Forelimb muscle (tissue), 1 donor: Measurements from ENCODE around the gene PIGZ. TPM values are rescaled to one million over a fixed set of nuclear protein-coding genes. Genes with fewer than 3 reads are reported as not detected.

Experiments used
- DNase-seq: peaks from one replicate; pipeline ENCODE4 v3.0.0-alpha.2; 2013; ENCODE audit warnings: low read depth
- polyA plus RNA-seq: library from polyadenylated mRNA; unstranded; fragments of 120-200 nt; gene quantifications from one replicate; pipeline ENCODE4 v1.2.1, GENCODE V29; 2013; ENCODE audit not compliant: insufficient read length

Gene PIGZ, protein sequence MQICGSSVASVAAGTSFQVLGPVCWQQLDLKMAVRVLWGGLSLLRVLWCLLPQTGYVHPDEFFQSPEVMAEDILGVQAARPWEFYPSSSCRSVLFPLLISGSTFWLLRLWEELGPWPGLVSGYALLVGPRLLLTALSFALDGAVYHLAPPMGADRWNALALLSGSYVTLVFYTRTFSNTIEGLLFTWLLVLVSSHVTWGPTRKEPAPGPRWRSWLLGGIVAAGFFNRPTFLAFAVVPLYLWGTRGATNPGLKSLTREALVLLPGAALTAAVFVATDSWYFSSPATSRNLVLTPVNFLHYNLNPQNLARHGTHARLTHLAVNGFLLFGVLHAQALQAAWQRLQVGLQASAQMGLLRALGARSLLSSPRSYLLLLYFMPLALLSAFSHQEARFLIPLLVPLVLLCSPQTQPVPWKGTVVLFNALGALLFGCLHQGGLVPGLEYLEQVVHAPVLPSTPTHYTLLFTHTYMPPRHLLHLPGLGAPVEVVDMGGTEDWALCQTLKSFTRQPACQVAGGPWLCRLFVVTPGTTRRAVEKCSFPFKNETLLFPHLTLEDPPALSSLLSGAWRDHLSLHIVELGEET
- 1.7 TPM for polyA plus RNA-seq

DNA sequence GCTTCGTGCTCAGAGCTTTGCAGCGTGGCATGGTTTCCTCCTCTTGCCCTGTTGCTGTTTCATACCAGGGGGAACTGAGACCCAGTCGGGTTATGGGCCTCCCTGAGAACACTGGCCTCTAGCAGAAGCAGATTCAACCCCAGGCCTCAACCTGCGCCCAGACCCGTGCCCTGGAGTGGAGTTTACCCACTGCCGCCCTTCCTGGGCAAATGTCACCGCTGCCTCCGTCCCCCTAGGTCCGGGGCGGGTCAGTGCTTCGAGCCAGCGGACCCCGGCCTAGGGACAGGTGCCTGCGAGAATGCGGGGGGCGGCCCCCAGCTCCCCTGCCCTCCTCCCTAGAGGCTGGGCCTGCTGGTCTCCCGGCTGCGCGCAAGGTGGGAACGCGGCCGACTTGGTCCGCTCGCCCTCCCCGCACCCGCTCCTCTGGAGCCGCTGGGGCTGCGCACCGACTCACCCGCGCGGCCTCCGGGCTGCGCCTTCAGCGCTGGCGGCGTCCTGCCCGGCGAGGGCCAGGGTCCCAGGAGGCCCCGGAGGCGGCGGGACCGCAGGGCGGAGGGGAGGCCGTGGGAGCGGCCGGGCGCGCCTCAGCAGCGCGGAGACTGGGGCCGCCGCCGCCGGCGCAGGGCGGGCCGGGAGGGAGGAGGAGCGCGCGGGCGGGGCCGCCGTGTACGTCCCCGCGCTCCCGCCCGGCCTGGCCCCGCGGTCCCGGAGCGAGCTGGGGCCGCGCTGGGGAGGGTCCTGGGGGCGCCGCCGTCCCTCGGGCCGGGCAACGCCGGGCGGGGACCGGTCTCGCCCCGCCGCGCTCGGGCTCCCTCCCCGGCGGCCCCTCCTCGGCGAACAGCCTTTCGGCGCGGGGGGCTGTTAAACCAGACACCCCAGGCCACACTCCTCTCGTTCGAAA, at the start of gene PIGZ:
TSS of gene PIGZ (minus strand) at position 601 of the 901 bp plus-strand sequence. CDS start 16,802 bp downstream, outside the sequence.
- DNase-seq = no peak

DNA sequence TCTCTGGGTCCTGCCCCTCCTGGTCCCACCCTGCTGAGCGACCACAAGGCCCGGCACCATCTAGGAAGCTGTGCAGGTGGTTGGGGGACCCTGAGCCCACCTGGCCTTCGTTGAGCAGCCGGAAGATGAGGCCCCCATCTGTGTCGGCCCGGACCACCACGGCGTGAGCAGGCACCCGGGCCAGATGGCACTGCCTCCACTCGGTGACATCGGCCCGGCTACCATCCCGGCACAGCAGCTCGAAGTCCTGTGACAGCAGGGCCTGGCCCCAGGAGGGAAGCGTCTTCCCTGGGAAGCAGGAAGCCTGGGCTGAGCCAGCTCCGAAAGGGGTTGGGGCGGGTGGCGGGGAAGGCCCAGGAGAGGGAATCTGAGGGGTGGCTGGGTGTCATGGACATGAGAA, 48.4 kb upstream of the PIGZ start:
- no peak for DNase-seq

DNA sequence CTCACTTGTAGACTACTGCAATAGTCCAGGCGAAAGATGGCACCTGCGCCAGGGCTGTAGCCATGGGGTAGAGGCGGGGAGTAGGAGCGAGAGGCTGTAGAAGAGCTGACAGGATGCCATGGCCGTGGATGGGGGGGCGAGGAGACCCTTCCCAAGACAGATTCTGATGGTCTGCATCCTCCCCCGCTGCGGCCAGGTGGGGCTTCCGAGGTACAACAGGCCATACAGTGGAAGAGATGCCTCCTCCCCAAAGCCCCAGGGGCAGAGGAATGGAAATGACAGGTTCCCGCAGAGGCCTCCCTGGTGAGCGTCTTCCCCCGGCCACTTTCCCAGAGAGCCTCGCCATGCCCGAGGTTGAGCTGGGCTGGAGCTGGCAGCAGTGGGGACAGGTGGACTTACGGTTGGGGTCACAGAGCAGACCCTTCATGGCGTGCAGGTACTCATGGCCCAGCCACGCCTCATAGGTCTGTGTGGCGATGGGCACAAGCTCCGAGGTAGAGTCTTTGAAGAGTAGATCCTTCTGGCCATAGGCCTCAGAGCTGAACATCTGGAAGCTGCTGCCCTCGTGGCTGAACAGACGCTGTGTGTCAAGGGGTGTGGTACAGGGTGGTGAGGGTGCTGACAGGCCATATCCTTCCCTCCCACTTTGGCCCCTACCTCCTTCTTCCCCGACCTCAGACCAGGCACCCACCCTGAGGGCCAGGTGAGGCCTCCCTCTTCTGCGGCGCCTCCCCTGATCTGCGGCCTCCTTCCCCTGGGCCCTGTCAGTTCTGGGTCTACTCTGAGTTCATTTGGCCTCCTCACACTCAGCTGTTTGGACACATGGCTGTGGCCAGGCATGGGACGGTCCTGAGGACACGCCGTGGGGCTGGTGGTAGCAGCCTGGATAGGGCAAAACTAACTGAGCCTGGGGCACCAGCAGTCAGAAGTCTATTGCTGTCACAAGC, 47.4 kb upstream of the PIGZ start:
- DNase-seq = no peak

DNA sequence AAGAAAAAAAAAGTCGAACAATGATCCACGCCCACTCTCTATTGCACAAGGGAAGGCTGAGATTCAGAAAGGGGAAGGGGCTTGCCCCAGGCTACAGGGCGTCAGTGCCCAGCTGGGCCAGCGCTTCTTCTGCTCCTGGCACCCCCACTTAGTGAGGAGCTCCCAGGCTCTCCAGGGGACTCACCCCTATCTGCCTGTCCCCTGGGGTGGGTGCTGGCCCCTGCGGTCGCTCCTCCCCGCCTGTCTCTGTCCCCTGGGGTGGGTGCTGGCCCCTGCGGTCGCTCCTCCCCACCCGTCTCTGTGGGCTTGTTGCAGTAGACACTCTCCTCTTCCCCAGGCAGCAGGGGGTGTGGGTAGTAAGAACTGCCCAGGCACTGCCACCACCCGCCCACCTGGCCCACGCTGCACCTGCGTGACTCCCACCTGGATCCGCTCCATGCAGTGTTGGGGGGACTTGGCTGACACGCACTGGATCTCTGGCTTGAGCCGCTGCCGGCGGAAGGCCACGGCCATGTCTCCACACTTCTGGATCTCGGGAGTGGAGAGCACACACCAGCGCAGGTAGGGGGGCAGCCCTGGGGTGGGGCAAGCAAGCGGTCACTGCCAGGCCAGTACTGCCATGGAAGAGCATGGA, 46.4 kb upstream of the PIGZ start:
- DNase-seq = no peak

DNA sequence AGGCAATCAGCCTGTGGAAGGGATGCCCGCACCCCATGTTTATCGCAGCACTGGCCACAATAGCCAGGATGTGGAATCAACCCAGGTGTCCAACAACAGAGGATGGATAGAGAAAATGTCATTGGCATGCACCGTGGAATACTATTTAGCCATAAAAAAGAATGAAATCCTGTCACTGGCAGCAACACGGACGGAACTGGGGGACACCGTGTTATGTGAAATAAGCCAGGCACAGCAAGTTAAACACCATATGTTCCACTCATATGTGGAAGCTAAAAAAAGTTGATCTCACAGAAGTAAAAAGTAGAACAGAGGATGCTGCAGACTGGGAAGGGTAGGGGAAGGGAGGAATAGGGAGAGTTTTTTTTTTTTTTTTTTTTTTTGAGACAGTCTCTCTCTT, 45.4 kb upstream of the PIGZ start:
- DNase-seq = no peak

DNA sequence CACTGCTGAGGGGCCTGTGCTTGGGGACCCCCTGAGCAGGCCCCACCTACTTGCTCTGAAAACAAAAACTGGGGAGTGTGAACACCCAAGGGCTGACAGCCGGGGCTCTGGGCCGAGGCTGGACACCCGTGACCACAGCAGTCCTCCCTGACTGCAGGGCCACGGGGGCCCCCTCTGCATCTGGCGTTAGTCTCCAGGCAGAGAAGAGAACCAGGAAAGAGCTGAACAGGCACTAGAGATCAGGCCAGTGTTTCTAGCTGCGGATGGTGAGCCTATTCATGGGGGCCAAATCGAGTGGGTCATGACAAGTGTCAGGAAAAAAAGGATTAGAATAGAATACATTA, 43.9 kb upstream of the PIGZ start:
- DNase-seq = no peak

DNA sequence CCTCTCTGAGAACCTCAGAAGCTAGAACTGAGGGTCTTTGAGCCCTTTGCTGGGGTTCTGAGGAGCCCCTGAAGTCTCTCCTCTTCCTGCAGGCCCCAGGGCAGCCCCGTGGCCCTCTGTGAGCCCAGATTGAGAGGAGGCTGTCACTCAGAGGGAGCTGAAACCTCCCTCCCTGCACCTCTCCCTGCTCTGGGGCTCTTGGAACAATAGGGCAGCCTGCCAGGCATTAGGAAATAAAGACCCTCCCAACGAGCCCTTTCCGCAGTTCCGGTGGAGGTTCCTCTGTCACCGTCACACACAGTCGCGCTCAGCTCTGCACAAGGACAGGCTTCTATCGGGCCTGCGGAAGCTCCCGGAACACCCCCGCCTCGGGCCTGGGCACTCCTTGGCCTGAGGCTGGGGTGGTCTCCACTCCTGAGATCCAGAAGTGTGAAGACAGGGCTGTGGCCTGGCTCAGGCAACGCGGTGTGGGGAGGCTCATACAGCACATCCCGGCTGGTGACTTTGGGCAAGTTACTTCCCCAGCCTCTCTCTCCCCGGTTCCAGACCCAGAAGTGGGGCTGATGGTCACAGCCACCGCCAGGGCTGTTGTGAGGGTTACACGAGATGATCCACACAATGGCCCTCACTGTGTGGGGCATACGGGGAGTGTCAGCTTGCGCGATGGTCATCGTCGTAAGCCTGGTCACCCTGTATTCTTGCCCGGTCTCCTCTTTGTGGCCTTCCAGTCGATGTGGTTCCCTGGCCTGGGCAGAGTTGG, 43.3 kb upstream of the PIGZ start:
- no peak for DNase-seq

DNA sequence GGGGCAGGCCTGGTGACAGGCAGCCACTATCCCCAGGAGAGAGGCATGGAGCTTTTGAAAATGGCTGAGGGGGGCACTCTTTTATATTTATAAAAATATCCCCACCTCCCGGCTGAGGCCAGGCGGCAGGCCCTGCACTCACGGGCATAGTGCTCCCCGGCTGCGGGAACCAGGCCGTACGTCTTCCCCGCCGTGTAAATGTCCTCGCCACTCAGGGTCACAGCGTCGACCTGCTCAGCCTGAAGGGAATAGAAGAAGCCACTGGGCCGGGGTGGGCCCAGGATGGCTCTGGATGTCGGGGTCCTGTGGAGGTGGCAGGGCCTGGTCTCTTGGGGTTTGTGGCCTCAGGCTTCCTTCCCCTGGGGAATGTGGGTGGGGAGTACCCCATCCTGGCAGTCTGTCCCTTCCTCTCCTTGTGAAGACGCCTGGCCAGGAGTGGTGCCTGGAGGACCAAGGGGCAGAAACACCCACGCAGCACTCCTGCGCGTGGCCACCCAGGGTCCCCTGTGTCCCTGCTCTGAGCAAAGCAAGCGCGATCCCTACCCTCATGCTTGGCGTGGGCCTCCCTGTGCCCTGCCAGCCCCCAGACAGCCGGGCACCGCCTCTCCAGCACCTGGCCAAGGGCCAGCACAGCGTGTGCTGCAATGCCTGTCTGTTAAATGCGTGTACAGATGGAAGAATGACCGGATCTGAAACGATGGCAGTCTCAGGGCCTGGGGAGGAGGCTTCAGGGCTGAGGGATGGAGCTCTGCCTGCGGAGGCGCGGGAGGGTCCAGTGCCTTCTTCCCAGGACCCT, 42.1 kb upstream of the PIGZ start:
- no peak for DNase-seq

DNA sequence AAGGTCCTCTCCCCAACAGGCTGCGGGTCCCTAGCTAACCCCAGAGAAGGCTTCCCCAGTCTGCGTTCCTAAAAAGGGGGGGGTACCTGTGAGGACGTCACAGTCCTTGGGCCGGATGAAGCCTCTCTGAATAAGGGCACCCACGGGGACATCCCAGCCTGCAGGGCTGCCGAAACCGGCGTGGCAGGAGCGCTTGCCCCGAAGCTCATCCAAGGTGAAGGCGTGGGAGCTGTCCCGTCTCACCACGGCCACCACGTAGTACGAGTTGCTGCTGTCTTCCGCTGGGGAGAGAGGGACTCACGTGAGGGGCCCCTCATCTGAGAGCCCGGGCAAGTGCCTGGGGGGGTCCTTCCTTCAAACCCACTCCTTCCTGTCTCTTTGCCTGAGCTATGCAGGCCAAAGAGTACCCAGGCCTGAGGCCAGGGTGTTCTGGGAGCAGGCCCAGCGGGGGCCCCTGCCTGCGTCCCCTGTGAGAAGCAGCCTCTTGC, 40.9 kb upstream of the PIGZ start:
- DNase-seq = no peak

DNA sequence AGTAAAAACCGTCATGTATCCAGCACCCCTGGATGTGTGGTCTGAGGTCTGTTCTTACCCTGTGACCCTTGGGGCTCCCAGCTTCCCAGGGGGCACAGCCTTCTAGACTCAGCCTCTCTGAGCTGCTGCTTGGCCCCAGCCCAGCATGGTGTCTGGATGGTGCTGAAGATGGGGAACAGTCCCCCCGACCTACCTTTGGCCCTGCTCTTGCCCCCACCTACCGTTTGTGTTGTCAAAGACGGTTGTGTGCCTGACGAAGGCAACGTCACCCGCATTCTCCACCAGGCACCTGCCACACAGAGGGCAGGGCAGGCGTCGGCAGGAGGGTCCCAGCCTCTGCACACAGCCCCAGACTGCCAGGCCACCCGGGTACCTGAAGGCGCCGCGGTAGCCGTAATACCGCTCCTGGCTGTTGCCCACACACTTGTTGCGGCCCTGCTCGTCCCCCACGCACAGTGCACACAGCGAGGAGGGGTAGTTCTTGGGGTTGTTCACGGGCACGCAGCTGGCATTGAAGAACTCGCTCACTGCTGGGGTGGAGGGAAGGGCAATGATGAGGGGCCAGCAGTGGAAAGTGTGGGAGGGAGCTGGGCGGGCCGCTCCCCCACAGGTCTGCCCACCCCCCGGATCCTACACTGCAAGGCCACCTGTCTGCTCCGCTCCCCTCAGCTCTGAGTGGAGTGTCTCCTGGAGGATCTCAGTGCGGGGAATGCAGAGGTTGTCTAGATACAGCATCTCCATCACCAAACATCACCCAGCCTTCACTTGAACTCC, 40.0 kb upstream of the PIGZ start:
- no peak for DNase-seq

DNA sequence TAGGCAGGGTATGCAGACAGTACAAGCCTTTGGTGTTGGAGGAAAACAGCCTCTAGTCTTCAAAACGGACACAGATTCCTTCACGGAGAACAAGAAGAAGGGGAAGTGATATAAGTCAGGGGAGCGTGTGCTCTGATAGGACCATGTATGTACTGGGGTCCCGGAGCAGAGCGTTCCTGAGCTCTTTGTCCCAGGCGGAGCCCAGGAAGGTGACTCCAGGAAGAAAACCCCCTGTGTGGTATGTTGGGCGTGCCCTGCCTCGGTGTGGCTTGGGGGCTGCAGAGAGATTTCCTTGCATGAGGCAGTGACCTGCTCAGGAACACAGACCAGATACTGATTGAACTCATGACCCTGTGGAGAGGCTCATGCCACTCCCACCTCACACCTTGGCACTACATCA, 39.3 kb upstream of the PIGZ start:
- no peak for DNase-seq

DNA sequence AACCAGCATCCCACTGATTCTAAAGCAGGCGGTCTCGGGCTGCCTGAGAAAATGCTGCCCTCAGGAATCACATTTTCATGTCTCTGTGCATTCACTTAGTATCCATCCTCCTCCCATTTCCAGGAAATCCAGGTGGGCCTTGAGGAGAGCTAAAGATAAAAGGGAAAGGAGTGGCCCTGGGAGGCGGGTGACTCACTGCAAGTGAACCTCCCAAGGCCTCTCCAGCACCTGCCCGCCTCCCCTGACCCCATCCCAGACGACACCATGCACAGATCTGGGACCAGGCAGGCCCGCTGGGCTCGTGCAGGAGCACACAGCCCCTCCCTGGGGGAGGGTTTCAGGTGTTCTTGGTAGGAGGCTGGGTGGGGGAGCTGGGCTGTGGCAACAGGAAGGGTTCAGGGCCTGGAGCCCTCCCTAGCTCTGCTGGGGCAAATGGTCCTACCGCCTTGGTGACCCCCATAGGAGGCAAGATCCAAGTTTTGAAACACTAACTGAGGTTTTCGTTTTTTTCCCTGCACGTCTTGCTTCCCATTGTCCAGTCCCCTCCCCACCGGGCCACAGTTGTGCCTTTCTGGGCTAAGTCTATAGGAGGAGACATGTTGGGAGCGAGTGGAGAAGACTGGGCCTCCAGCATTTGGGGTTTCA, 38.8 kb upstream of the PIGZ start:
- DNase-seq = no peak

DNA sequence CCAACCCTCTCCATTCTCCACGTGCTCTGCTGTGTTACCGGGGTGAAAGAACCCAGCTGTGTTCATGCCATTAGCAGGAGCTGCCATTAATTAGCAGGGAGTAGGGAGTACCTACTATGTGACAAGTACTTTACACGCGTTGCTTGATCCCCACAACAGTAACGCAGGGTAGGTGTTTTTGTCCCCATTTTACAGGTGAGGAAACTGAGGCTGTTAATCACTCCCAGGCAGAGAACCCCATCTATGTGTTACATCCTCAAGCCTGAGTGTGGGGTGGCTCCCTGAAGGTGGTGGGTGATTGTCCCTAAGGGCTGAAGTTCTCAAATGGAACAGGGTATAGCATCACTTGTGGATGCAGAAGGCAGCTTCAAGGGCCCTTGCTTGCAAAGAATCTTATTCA, 38.2 kb upstream of the PIGZ start:
- no peak for DNase-seq

DNA sequence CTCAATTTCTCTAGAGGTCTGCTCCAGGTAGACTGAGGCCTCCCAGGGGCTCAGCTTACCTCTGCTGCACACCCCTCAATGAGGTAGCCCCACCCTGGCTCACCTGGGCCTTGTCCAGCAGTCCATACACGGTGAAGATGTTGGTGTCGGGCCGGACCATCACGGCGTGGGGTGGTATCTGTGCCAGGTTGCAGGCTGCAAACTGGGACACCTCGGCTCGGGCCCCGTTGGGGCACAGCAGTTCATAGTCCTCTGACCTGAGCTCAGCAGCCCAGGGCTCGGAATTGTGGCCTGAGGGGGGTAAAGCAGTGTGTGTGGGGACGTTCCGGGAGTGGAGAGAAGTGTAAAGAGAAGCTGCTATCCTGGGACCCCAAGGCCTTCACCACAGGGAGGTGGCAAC, 37.8 kb upstream of the PIGZ start:
- DNase-seq = no peak

DNA sequence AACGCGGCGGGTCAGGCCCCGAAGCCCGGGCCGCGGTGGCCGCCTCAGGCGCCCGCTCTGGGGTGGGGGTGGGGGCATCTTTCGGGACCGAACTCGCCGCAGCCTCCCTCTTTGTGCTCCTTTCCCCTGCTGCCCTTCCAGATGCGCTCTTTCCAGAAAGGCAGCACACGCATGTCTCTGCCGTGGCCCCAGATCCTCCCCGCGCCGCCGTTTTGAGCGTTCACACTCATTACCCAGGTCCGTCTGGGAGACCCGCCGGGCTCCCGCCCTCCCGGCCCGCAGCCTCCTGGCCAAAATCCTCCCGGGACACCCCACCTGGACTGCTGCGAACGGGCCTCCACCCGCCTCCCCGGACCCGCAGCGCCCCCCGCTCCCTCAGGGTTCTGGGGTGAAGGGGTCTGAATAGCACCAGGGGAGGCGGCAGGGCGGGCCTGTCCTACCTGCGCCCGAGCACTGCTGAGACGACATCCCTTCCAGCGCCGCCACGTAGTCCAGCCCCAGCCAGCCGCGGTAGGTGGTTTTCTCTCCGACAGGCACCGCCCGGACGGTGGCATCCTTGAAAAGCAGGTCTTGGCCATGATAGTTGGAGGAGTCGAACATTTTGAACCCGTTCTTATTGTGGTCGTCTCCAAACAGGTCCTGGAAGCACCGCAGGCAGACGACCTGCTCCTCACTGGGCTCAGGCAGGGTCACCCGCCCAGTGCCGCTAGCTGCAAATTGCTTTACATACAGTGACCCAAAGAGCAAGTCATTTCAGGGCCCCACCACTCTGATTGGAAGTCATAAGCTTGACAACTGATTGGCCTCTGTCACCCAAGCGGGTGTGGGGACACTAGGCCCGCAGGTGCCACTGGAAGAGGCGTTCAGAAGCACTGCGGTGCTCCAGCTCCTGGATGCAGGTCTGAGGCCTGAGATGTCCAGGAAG, 35.1 kb upstream of the PIGZ start:
- no peak for DNase-seq

DNA sequence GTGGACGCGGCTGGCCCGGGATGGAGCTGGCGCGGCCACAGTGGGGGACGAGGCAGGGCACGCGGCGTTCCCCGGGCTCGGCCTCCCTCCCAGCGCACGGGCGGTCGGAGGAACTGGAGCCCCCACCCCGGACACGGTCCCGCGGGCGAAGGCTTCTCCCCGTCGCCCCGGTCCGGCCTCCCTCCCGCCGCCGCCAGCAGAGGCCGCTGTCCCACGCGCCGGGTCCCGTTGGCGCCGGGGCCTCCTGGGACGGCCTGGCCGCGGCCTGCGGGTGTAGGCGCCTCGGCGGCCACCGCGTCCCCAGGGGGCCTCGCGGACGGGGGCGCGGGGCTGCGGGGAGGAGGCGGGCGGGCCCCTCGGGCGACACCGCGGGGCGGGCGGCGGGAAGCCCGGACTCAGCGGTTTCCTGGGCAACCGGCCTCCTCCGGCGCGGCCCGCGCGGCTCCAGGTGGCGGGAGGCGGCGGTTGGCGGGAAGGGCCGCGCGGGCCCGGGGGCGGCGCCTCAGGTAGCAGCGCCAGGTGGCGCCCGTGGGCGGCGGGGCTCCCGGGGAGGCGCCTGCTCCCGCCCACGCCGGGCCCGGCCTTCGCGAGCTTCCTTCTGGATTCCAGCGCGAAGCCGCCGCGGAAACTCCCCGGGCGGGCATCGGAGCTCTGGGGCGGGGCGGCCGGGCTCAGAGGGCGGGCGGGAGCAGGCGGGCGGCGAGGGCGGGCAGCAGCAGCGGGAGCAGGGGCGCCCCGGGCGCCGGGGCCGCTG, 34.2 kb upstream of the PIGZ start:
- DNase-seq = no peak
